HepG2 (cell line): ENCODE results near the gene CEBPA. TPM values are rescaled to one million over a fixed set of nuclear protein-coding genes. Genes with fewer than 3 reads are reported as not detected.
A peak's percentile ranks its signal among the peaks of the same experiment; 100 is the strongest.

ENCODE experiments used
- EP300 ChIP-seq, 3 experiments: sonication (generic) in 1 of 3; formaldehyde crosslinking in 1 of 3; IDR thresholded peaks; 2 replicates each; pipeline versions ENCODE4 v1.5.1 to v1.6.1; 2011 to 2020; ENCODE audit warnings: low read depth in 2 of 3, low read length in 2 of 3, borderline replicate concordance in 1 of 3, improper control_type of control experiment in 1 of 3, mild to moderate bottlenecking in 1 of 3, missing genetic modification reagents in 1 of 3, moderate library complexity in 1 of 3
- HIVEP1 ChIP-seq: sonication (generic); formaldehyde crosslinking; IDR thresholded peaks from 2 replicates; pipeline ENCODE4 v1.4.0; 2020; ENCODE audit warnings: mild to moderate bottlenecking, missing genetic modification reagents
- HNF1B ChIP-seq: sonication (generic); formaldehyde crosslinking; IDR thresholded peaks from 2 replicates; pipeline ENCODE4 v1.5.1; 2020; ENCODE audit warnings: mild to moderate bottlenecking, moderate library complexity, missing genetic modification reagents
- HOMEZ ChIP-seq: IDR thresholded peaks from 2 replicates; pipeline ENCODE4 v1.6.1; 2016; ENCODE audit warnings: low read depth
- HOXA3 ChIP-seq: sonication (generic); formaldehyde crosslinking; IDR thresholded peaks from 2 replicates; pipeline ENCODE4 v1.5.0; 2020; ENCODE audit warnings: missing genetic modification reagents
- MTA1 ChIP-seq: sonication (generic); formaldehyde crosslinking; IDR thresholded peaks from 2 replicates; pipeline ENCODE4 v1.4.0; 2020; ENCODE audit warnings: missing genetic modification reagents, mild to moderate bottlenecking, borderline replicate concordance
- NCOA1 ChIP-seq: sonication (generic); formaldehyde crosslinking; IDR thresholded peaks from 2 replicates; pipeline ENCODE4 v1.9.0; 2021; ENCODE audit warnings: missing genetic modification reagents
- PPARG ChIP-seq: conservative IDR thresholded peaks from 2 replicates; pipeline ENCODE4 v1.6.1; 2016; ENCODE audit warnings: missing biosample characterization, missing genetic modification reagents
- RBM39 ChIP-seq: fragments of 200-400 bp; formaldehyde crosslinking; IDR thresholded peaks from one replicate; pipeline ENCODE4 v1.6.1; 2018; ENCODE audit warnings: antibody characterized with exemption, mild to moderate bottlenecking, low read depth, low read length; ENCODE audit not compliant: poor library complexity, severe bottlenecking
- RCOR2 ChIP-seq: IDR thresholded peaks from 2 replicates; pipeline ENCODE4 v1.6.1; 2016; ENCODE audit warnings: missing biosample characterization, missing genetic modification reagents
- SIN3A ChIP-seq: IDR thresholded peaks from 2 replicates; pipeline ENCODE4 v1.6.1; 2011; ENCODE audit warnings: low read depth, mild to moderate bottlenecking, control low read depth, low read length, borderline replicate concordance
- SIX4 ChIP-seq: sonication (generic); formaldehyde crosslinking; IDR thresholded peaks from 2 replicates; pipeline ENCODE4 v1.4.0; 2020; ENCODE audit warnings: missing genetic modification reagents
- SKI ChIP-seq: fragments of 450-650 bp; IDR thresholded peaks from one replicate; pipeline ENCODE4 v1.6.1; 2018; ENCODE audit warnings: mild to moderate bottlenecking; ENCODE audit not compliant: partially characterized antibody
- SMAD3 ChIP-seq: sonication (generic); formaldehyde crosslinking; IDR thresholded peaks from 2 replicates; pipeline ENCODE4 v1.4.0; 2020; ENCODE audit warnings: missing genetic modification reagents
- TARDBP ChIP-seq: sonication (generic); formaldehyde crosslinking; IDR thresholded peaks from 2 replicates; pipeline ENCODE4 v1.8.0; 2022; ENCODE audit warnings: mild to moderate bottlenecking, missing genetic modification reagents
- TEAD3 ChIP-seq: optimal IDR thresholded peaks from 2 replicates; pipeline ENCODE3; 2016; ENCODE audit warnings: borderline replicate concordance
- ZBTB42 ChIP-seq: sonication (generic); formaldehyde crosslinking; IDR thresholded peaks from 2 replicates; pipeline ENCODE4 v1.5.0; 2020; ENCODE audit warnings: mild to moderate bottlenecking, missing genetic modification reagents
- ZFX ChIP-seq: sonication (generic); formaldehyde crosslinking; IDR thresholded peaks from 2 replicates; pipeline ENCODE4 v1.4.0; 2020; ENCODE audit warnings: mild to moderate bottlenecking, low read depth, missing genetic modification reagents, moderate library complexity
- ZMYM4 ChIP-seq: sonication (generic); formaldehyde crosslinking; IDR thresholded peaks from 2 replicates; pipeline ENCODE4 v1.8.1; 2023; ENCODE audit warnings: mild to moderate bottlenecking, missing genetic modification reagents
- ZNF264 ChIP-seq: sonication (generic); formaldehyde crosslinking; IDR thresholded peaks from 2 replicates; pipeline ENCODE4 v1.4.0; 2020; ENCODE audit warnings: missing genetic modification reagents
- ZNF317 ChIP-seq: sonication (generic); formaldehyde crosslinking; IDR thresholded peaks from 2 replicates; pipeline ENCODE4 v1.5.0; 2020; ENCODE audit warnings: mild to moderate bottlenecking, missing genetic modification reagents
- ZNF674 ChIP-seq: sonication (generic); formaldehyde crosslinking; IDR thresholded peaks from 2 replicates; pipeline ENCODE4 v1.5.0; 2020; ENCODE audit warnings: low read depth, mild to moderate bottlenecking, missing genetic modification reagents
- ZNF776 ChIP-seq: sonication (generic); formaldehyde crosslinking; IDR thresholded peaks from 2 replicates; pipeline ENCODE4 v1.4.0; 2020; ENCODE audit warnings: mild to moderate bottlenecking, missing genetic modification reagents
- ZSCAN29 ChIP-seq: sonication (generic); formaldehyde crosslinking; conservative IDR thresholded peaks from 2 replicates; pipeline ENCODE4 v1.4.0; 2020; ENCODE audit warnings: mild to moderate bottlenecking, missing genetic modification reagents
- polyA plus RNA-seq, 8 experiments: library from polyadenylated mRNA; depleted of rRNA in 3 of 8; stranded (reverse) in 7 of 8; unstranded in 1 of 8; fragments of >200 nt; fragmentation: Illumina TruSeq in 4 of 8; extraction: Trizol in 4 of 8; gene quantifications; 2 replicates each; pipeline versions ENCODE4 v1.2.1 to v1.2.3, GENCODE V29; 2011 to 2016; ENCODE audit warnings: low read depth in 4 of 8, missing spikeins in 1 of 8, mixed read lengths in 1 of 8; ENCODE audit not compliant: insufficient read depth in 1 of 8
- total RNA-seq, 5 experiments: library from RNA; depleted of rRNA; stranded (reverse); fragments of >200 nt; fragmentation: Illumina TruSeq; extraction: Trizol; gene quantifications; 2 replicates each; pipeline ENCODE4 v1.2.3, GENCODE V29; 2016; ENCODE audit warnings: low read depth in 1 of 5
- TF ChIP-seq, protein P1 (sequence below): sonication (generic); formaldehyde crosslinking; IDR thresholded peaks from 2 replicates; pipeline ENCODE4 v1.4.0; 2020; ENCODE audit warnings: missing genetic modification reagents, borderline replicate concordance

The CEBPA gene
- total and polyA plus RNA-seq, 2 of the 13 experiments (the other 11 are each of a cell fraction or from before 2014, with no cell fraction given) = 24.8 to 103 TPM

- TF ChIP-seq HOMEZ (CRISPR knock-in tag) (peak; percentile 82), NCOA1 (CRISPR knock-in tag) (peak; percentile 100), ZNF264 (CRISPR knock-in tag) (peak; percentile 88), ZNF674 (CRISPR knock-in tag) (no peak), TEAD3 (CRISPR knock-in tag) (peak; percentile 90), SIX4 (CRISPR knock-in tag) (peak; percentile 68), ZSCAN29 (CRISPR knock-in tag) (peak; percentile 80), HIVEP1 (CRISPR knock-in tag) (peak; percentile 89), RBM39 (peak; percentile 82), ZFX (peak; percentile 91), SMAD3 (CRISPR knock-in tag) (no peak; the same call in 1 of the 2 replicates), EP300 (IDR thresholded peaks at IDR 0.05; ENCODE audit: low read depth in 2 of 2, low read length in 2 of 2) (peak; percentile 84 to 99; a peak in 3 of 4 replicates), EP300 (CRISPR knock-in tag; IDR thresholded peaks at IDR 0.05; ENCODE audit: borderline replicate concordance) (peak; percentile 97), RCOR2 (peak; percentile 80; the same call in 1 of the 2 replicates), MTA1 (CRISPR knock-in tag) (peak; percentile 99), ZBTB42 (no peak), ZNF317 (CRISPR knock-in tag) (0 out of 2 replicates have a peak, but pooled peaks have one; percentile 46), TARDBP (CRISPR knock-in tag) (peak; percentile 98), ZMYM4 (CRISPR knock-in tag) (peak; percentile 96), PPARG (CRISPR knock-in tag) (peak; percentile 94), ZNF776 (CRISPR knock-in tag) (0 out of 2 replicates have a peak, but pooled peaks have one; percentile 46), SIN3A (peak; percentile 53; the same call in 1 of the 2 replicates), HNF1B (CRISPR knock-in tag) (peak; percentile 100), HOXA3 (CRISPR knock-in tag) (peak; percentile 94), SKI (peak; percentile 96)
- TF ChIP-seq, protein P1, sequence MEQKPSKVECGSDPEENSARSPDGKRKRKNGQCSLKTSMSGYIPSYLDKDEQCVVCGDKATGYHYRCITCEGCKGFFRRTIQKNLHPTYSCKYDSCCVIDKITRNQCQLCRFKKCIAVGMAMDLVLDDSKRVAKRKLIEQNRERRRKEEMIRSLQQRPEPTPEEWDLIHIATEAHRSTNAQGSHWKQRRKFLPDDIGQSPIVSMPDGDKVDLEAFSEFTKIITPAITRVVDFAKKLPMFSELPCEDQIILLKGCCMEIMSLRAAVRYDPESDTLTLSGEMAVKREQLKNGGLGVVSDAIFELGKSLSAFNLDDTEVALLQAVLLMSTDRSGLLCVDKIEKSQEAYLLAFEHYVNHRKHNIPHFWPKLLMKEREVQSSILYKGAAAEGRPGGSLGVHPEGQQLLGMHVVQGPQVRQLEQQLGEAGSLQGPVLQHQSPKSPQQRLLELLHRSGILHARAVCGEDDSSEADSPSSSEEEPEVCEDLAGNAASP (CRISPR knock-in tag) = peak; percentile 99
Measured at GRCh38 chr19:33275933-33276619, 26.3 kb downstream of the CEBPA start (continued).
